HTERT RPE-1 (cell line): ENCODE results near the gene IFT20.
"Not testable (repeated sequence)": the region's sequence is repeated elsewhere in the genome, so short reads cannot be mapped to it uniquely, and the experiment has no call there.

Source experiments
- in situ Hi-C: fragments of 300-500 bp; cut with MboI; formaldehyde crosslinking; loops from 4 replicates; pipeline ENCODE4 v1.14.3; 2020; ENCODE audit warnings: low sequenced_read_pairs

IFT20 gene

GRCh38 chr17:28317099-28317965 is 17.9 kb downstream of the IFT20 start:
- in situ Hi-C loops = no loop called here

DNA sequence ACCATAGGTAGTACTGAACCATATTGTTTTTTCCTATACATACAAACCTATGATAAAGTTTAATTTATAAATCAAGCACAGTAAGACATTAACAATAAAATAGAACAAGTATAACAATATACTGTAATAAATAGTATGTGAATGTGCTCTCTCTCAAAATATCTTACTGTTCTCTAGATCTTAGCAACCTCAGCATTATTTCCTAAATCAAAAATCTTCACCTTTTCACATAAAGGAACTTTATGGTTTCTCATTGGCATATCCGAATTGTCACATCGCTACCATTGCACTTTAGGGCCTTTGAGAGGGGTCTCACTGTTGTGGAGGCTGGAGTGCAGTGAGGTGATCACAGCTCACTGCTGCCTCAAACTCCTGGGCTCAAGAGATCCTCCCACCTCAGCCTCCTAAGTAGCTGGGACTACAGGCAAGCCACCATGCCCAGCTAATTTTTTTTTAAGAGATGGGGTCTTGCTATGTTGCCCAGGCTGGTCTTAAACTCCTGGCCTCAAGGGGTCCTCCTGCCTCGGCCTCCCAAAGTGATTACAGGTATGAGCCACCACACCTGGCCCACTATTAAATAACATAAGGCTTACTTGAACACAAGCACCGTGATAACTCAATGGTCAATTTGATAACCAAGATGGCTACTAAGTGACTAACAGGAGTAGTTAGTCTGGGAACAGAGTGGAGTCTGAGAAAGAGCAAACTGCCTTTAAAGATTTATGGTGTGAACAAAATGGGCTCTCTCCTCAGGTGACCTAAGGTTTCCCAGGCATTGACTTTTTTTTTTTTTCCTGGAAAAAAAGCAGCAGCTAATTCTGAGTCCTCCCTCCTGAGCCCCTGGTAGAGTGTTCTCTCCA is 19.2 kb downstream of the IFT20 start:
- in situ Hi-C loops = no loop called here

DNA sequence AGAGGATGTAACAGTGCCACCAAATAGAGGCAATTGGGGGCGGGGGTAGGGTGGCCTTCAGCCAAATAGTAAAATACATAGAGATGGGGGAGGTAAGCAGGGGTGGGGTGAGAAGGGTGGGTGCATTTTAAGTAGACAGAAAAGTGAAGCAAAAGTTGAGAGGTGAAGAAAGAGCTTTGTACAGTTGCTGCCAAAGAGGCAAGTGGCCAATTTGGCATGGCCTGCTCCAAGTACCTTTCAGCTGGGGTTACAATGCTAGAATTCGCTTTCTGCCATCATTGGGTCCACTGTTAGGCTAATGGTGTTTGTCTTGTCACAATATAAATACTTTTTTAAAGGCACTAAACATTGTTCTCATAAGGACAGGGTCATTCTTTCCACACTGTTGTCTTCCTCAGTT is 21.4 kb downstream of the IFT20 start:
- in situ Hi-C loops = no loop called here

DNA sequence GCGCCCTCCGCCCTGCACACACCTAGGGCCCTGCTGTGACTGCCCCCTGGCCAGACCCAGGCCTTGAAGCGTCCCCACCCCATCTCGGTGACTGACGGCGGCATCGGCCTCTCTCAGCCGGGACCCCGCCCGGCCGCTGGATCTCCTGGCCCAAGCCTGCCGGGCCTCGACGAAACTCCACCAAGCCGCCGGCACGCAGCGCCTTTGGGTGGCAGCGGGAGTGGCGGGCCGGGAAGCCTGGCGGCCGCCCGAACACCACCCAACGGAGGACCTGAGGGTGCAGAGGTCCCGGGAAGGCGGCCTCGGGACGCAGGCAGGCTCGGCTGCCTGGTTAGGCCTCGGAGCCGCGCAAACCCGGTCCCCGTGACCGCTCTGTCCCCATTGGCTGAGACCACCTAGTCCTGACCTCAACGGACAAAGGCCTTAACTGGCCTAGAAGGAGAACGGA is 28.3 kb downstream of the IFT20 start:
- in situ Hi-C loops = no loop called here

DNA sequence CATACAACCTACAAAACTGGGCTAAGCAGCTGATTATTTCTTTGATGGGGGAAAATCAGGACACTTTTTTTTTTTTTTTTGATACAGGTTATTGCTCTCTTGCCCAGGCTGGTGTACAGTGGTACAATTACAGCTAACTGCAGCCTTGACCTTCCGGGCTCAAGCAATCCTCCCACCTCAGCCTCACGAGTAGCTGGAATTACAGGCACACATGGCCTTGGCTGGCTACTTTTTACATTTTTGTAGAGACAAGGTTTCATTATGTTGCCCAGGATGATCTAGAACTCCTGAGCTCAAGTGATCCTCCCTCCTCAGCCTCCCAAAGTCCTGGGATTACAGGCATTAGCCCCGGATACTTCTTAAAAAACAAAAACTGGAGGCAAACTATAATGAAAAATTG is 36.8 kb downstream of the IFT20 start:
- in situ Hi-C loops = no loop called here

DNA sequence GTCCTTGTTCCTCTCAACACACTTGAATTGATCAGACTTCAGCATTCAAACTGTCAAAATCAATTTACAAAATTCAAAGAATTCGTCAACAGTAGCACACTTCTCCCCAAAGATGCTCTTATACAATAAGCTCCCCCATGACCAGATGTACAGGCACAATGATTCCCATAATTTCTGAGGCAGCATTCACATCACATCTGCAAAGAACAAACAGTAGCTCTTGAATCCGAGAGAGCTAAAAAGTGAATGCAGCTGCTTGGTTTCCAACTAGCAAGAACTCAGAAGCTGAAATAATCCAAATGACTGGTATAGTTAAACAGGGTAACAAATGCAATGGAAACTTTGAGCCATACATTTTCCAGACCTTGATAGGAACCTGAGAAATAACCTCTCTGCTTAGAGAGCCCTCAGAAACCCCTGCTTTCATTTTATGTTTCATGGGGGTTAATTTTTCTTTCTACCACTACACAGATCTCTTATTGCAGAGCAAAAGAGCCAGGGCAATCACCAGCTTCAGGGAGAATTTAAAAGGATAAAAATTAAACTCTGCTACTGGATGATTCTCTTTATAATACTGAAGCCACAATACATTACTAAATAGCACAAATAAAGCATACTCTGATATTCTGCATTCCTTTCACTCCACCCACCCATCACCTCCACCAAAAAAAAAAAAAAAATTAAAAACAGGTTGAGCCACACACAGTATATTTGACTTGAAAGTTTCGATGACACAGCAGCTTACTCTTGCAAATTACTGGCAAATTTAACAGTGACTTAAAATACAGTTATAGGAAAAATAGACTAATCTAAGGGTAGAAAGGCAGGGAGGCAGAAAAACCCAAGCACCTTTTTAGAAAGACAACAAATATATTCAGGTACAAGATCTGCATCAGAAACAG is 39.3 kb downstream of the IFT20 start:
- in situ Hi-C loops = no loop called here

DNA sequence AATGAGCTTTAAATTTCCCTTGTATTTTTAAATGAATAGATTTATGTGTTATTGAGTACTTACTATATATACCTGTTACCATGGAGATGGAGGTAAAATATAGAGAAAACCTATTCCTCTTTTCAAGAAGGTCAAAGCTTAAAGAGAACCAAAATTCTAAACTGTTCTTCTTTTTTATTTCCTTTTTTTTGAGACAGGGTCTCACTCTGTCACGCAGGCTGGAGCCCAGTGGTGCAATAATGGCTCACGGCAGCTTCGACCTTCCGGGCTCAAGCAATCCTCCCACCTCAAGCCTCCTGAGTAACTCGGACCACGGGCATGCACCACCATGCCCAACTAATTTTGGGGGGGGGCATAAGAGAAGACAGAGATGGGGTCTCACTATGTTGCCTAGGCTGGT is 41.3 kb downstream of the IFT20 start:
- in situ Hi-C loops = no loop called here

- in situ Hi-C loops = not testable (repeated sequence)
These were observed 42.4 kb downstream of the IFT20 start for GRCh38 chr17:28292878-28293277.

- in situ Hi-C loops = no loop called here
These were observed 43.4 kb downstream of the IFT20 start for GRCh38 chr17:28291780-28292330.

DNA sequence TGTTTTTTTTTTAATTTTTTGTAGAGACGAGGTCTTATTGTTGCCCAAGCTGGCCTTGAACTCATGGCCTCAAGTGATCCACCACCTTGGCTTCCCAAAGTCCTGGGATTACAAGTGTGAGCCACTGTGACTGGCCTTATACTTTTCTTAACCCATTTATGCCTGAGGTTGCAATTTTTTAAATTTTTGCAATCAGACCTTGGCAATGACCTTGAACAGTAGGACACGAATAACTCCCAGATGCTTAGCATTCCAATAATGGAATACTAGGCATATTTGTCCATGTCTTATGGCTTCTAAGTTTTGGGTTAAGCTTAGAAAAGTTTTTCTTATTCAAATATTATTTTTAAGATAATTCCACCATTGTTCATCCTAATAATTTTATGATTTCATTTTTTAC is 44.6 kb downstream of the IFT20 start:
- in situ Hi-C loops = no loop called here

- in situ Hi-C loops = no loop called here
These were observed 49.3 kb downstream of the IFT20 start for GRCh38 chr17:28285965-28286364.

- in situ Hi-C loops = no loop called here
These were observed 52.7 kb downstream of the IFT20 start for GRCh38 chr17:28282596-28282995.

DNA sequence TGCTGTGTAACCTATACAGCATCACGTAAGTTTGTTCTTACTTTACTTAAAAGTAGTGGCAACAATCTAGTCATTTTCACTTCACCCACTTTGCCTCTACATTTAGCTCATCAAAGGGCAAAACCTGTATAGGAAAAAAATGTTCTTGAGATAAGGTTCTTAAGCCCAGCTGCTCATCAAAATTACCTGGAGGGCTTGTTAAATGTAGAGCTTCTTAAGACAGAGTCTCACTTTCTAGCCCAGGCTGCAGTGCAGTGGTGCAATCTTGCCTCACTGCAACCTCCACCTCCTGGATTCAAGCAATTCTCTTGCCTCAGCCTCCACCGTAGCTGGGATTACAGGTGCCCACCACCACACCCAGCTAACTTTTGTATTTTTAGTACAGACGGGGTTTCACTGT is 54.4 kb downstream of the IFT20 start:
- in situ Hi-C loops = no loop called here

GRCh38 chr17:28279411-28279810 is 55.9 kb downstream of the IFT20 start:
- in situ Hi-C loops = no loop called here
